ENCODE measurements around the gene CLSTN1. TPM values are rescaled to one million over a fixed set of nuclear protein-coding genes. Genes with fewer than 3 reads are reported as not detected.
"Not testable (repeated sequence)": the region's sequence is repeated elsewhere in the genome, so short reads cannot be mapped to it uniquely, and the experiment has no call there.

CLSTN1 gene
- total RNA-seq, 1 donor from 2014 or later: 178 TPM

GRCh38 chr1:9762446-9762845 is 61.3 kb downstream of the CLSTN1 start:
- not testable (repeated sequence) for DNase-seq (ENCODE audit: low read depth)

DNA sequence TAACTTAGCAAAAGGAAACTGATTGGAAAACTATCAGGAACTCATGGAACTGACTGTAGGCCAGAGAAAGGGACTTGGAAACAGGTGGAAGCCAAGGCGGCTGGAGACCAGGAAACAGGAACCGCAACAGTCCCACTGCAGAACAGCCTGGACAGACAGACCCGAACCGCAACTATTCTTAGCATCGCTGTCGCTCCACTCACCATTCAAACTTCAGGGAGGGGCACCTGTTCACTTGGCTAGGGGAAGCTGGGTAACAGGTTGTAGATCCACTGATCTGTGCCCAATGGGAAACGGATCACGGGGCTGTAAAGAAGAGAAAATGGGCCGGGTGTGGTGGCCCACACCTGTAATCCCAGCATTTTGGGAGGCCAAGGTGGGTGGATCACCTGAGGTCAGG is 61.9 kb downstream of the CLSTN1 start:
- no peak for DNase-seq (ENCODE audit: low read depth)

- no peak for DNase-seq (ENCODE audit: low read depth)
Observed at GRCh38 chr1:9760824-9761223, 62.9 kb downstream of the CLSTN1 start.

GRCh38 chr1:9759939-9760338 is 63.8 kb downstream of the CLSTN1 start:
- no peak for DNase-seq (ENCODE audit: low read depth)

GRCh38 chr1:9758559-9759121 is 65.1 kb downstream of the CLSTN1 start:
- DNase-seq (ENCODE audit: low read depth): no peak

DNA sequence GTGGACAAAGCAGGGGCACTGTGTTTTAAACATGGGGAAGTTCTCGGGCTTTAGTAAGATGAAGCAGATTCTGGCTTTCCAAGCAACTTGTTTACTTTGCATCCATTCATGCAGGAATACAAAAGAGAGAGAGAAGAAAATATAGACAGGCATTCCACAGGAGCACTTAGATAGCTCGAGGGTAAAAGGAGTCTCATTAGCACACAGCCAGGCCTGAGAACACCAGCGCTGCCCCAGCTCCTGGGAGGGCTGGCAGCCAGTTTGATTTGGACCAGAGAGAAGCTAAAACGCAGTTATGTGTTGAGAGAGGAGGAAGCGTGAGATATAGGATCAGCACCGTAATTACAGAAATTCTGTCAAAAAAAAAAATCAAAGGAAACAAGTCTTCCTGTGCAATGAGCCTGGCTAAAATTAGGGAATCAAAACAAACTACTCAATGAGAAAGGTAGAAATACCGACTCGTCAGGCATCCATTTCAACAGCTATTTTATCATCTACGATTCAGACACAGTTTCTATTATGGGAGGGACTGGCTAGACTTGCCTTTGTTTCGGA is 68.2 kb downstream of the CLSTN1 start:
- peak; percentile 80 for DNase-seq (ENCODE audit: low read depth)

DNA sequence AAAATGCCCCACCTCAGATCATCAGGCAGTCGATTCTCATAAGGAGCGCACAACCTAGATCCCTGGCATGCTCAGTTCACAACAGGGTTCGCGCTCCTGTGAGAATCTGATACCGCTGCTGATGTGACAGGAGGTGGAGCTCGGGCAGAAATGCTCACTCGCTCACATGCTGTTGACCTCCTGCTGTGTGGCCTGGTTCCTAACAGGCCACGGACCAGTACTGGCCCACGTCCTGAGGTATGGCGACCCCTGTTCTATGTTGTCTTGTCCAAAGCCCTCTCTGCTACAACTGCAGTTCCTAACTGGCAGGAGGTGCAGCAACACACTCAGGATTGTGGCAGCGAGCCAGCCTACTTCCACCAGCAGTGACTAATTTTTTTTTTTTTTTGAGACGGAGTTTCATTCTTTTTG is 70.6 kb downstream of the CLSTN1 start:
- DNase-seq (ENCODE audit: low read depth): peak; percentile 71

DNA sequence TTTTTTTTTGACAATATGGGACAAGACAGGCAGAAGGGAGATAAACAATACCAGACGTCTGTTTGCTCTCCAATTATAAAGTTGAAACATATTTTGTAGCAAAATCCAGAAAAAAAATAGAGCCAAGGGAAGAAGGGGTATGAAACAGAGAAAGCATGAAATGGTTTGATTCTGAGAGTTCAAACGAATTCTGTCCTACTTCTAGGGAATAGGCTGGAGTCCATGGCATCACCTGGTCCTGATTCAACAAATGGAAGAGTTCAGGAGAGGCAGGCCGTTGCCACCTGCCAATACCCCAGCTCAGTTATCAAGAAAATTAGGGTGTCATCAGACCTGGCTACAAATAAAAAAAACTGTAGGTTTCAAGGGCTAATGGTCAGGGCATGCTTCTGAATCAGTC is 71.8 kb downstream of the CLSTN1 start:
- no peak for DNase-seq (ENCODE audit: low read depth)

GRCh38 chr1:9749361-9749760 is 74.4 kb downstream of the CLSTN1 start:
- no peak for DNase-seq (ENCODE audit: low read depth)

GRCh38 chr1:9748391-9748790 is 75.4 kb downstream of the CLSTN1 start:
- not testable (repeated sequence) for DNase-seq (ENCODE audit: low read depth)

DNA sequence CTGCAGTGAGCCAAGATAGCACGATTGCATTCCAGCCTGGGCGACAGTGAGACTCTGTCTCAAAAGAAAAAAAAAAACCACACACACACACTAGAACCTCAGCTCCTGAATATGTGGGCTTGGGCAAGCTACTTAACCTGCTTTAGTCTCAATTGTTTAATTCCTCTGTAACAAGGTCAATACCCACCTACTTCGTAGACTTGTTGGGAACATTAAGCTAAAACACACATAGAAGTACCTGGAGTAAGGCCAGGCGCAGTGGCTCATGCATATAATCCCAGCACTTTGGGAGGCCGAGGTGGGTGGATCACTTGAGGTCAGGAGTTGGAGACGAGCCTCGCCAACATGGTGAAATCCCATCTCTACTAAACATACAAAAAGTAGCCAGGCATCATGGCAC is 77.1 kb downstream of the CLSTN1 start:
- no peak for DNase-seq (ENCODE audit: low read depth)

DNA sequence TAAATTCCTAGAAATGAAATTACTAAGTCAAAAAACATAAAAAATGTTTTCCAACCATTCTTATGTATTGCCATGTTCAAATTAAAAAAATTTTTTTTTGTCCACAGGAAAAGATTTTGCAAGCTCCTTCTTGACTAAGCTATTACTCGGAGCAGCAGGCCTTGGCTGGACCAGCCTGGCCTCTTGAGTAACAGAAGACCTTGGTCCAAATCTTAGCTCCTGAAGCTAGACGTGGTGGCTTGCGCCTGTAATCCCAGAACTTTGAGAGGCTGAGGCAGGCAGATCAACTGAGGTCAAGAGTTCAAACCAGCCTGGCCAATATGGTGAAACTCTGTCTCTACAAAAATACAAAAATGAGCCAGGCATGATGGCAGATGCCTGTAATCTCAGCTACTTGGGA is 77.6 kb downstream of the CLSTN1 start:
- DNase-seq (ENCODE audit: low read depth): no peak

DNA sequence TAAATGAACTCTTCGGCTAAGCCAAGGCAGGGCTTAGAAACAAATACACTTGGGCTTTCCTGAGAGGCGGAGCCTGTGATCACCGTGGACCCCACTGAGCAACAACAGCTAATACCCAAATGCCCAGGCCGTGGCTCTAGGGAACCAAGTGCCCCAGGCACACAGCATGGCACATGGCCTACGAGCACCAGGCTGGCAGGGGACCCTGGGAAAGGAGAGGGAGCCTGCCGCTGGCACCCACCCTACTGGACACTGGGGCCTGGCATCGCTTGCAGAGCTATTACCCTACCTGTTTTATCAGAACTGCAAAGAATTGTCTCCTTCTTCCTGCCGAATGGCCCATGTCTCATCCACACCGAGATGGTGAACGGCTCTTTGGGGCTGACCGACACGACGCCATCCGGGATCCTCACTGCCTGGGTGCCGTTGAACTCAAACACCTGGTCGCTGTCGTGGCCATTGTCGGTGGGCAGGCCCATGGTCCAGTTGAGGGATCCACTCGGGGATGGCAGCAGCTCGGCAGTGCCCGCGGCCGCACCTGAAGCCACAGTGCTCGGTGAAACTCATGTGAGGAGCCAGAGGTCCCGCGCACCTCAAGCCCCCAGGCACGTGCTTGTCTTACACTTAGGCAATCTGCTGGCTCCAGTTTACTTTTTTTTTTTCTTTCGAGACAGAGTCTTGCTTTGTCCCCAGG is 79.5 kb downstream of the CLSTN1 start:
- no peak for DNase-seq (ENCODE audit: low read depth)

GRCh38 chr1:9737671-9738070 is 86.1 kb downstream of the CLSTN1 start:
- DNase-seq (ENCODE audit: low read depth): no peak

- no peak for DNase-seq (ENCODE audit: low read depth)
Observed at GRCh38 chr1:9737057-9737456, 86.7 kb downstream of the CLSTN1 start.

- DNase-seq (ENCODE audit: low read depth): no peak
Observed at GRCh38 chr1:9736241-9736640, 87.5 kb downstream of the CLSTN1 start.

- DNase-seq (ENCODE audit: low read depth): no peak
Observed at GRCh38 chr1:9735800-9736199, 88.0 kb downstream of the CLSTN1 start.

DNA sequence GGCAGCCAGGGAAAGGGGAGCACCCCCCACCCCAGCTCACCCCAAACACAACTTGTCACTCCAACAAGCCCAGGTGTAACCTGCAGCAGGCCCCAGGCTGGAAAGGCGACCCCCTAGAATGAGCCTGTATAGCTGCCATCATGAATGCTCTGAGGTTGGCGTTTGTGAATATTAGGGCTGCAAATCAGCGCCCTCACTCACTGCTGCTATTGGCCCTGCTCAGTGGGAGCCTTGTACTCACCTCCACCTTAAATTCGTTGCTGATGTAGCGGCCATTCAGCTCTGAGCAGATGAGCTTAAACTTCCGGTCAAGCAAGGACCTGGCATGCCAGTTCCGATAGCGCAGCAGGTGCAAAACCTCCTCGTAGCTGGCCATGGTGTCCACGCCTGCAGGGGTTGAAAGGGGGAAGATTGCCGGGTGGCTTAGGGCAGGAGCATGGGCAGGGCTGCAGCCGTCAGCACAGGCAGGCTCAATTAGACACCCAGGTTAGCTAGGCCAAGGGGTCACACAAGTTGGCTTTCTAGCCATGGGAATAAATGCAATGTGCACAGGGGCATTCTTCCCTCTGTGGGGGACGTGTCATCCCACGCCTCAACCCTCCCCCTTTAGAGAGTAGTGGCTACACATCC is 90.5 kb downstream of the CLSTN1 start:
- DNase-seq (ENCODE audit: low read depth): no peak

DNA sequence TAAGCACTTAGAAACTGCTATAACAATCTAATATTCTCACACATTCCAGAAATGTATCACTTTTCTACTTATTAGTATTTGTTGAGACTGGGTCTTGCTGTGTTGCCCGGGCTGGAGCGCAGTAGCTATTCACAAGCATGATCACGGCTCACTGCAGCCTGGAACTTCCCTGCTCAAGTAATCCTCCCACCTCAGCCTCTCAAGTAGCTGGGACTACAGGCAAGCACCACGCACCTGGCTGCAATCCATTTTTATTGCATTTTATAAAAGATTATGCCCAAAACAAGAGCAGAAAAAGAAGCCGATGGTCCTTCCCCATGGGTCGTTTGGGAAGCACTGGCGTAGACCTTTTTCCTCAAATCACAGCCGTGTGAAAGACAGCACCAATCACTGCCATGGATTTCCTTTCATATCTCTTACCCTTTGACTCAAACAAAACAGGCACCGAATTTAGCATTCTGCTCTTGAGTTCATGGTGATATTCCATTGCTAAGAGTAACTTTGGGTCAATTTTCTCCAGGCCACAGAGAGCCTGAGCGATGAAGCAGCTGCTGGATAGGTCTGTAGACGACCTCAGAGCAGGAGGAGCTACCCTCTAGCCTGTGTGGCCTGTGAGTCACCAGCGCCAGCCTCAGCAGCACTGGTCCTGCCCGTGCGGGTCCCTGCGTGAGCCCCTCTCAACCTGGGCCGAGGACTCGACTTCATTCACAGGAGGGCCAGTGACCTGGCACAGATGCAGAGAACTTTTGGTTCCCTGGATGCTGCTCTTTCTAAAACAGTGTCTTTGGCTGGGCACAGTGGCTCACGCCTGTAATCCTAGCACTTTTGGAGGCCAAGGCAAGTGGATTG is 91.4 kb downstream of the CLSTN1 start:
- DNase-seq (ENCODE audit: low read depth): no peak

GRCh38 chr1:9731561-9731960 is 92.2 kb downstream of the CLSTN1 start:
- no peak for DNase-seq (ENCODE audit: low read depth)

DNA sequence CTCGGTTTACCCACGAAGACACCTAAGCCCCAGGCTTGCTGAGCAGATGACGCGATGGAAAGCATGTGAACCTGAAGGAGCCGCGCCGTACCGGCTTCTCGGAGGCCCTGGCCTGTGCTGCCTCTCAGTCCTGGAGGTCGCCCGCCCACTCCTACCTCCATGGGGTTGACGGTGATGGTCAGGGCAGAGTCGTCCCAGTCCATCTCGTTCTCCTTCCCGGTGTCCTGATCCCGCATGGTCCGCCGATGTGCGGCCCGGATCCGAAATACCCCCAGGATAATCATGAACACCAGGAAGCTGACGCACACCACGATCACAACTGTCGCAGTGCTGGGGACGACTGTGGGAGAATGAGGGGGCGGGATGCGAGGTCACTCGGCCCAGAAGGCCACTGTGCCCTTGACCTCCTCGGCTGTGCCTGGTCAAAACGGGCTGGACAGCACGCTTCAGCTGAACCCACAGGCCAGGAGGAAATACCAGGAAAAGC is 92.7 kb downstream of the CLSTN1 start:
- no peak for DNase-seq (ENCODE audit: low read depth)
